HL-60 (cell line): ENCODE measurements around the gene UQCRH.
"Not testable (repeated sequence)": the region's sequence is repeated elsewhere in the genome, so short reads cannot be mapped to it uniquely, and the experiment has no call there.

Experiments
- DNase-seq, 2 experiments: peaks; one replicate each; pipeline ENCODE4 v3.0.0-alpha.2; 2010 to 2020; ENCODE audit warnings: low read depth in 1 of 2, low spot score in 1 of 2
- H3K27ac ChIP-seq: fragments of 250-450 bp; sonication (Bioruptor Pico); replicated peaks from 2 replicates; pipeline ENCODE4 v1.5.1; 2020; ENCODE audit warnings: mild to moderate bottlenecking, moderate library complexity
- H3K27me3 ChIP-seq: fragments of 250-450 bp; sonication (Bioruptor Pico); 2 replicates; pipeline ENCODE4 v1.5.1; 2021; ENCODE audit warnings: mild to moderate bottlenecking, moderate library complexity; ENCODE audit not compliant: insufficient read depth, poor library complexity, severe bottlenecking
- H3K4me3 ChIP-seq: replicated peaks from 2 replicates; pipeline ENCODE4 v1.5.1; 2011; ENCODE audit warnings: mild to moderate bottlenecking, control low read depth, low read length; ENCODE audit not compliant: insufficient read depth
- CTCF ChIP-seq: IDR thresholded peaks from one replicate; pipeline ENCODE4 v1.5.1; 2011; ENCODE audit warnings: low read length, control low read depth, inconsistent platforms; ENCODE audit not compliant: insufficient read depth
- GABPA ChIP-seq: IDR thresholded peaks from 2 replicates; pipeline ENCODE4 v1.6.1; 2012; ENCODE audit warnings: low read depth
- POLR2AphosphoS5 ChIP-seq: IDR thresholded peaks from 2 replicates; pipeline ENCODE4 v1.6.1; 2012; ENCODE audit warnings: low read depth
- REST ChIP-seq: IDR thresholded peaks from 2 replicates; pipeline ENCODE4 v1.6.1; 2012; ENCODE audit warnings: low read depth; ENCODE audit not compliant: insufficient replicate concordance
- SPI1 ChIP-seq: IDR thresholded peaks from 2 replicates; pipeline ENCODE4 v1.6.1; 2012; ENCODE audit warnings: low read depth, mild to moderate bottlenecking, borderline replicate concordance

The UQCRH gene

GRCh38 chr1:46322191-46322590, 18.7 kb downstream of the UQCRH start:
- not testable (repeated sequence) for H3K27ac ChIP-seq, DNase-seq, H3K4me3 ChIP-seq, H3K27me3 ChIP-seq

GRCh38 chr1:46325285-46326076, 22.0 kb downstream of the UQCRH start:
- not testable (repeated sequence) for H3K4me3 ChIP-seq, DNase-seq, H3K27ac ChIP-seq, H3K27me3 ChIP-seq

GRCh38 chr1:46328182-46328581, 24.7 kb downstream of the UQCRH start:
- DNase-seq, H3K4me3 ChIP-seq, H3K27me3 ChIP-seq, H3K27ac ChIP-seq: not testable (repeated sequence)

- DNase-seq, result peak in 1 of 2 experiments; percentile 34
- not testable (repeated sequence) for H3K27me3 ChIP-seq, H3K27ac ChIP-seq, H3K4me3 ChIP-seq
Measured at GRCh38 chr1:46329807-46330206, 26.3 kb downstream of the UQCRH start.

- H3K27me3 ChIP-seq, H3K4me3 ChIP-seq, H3K27ac ChIP-seq, DNase-seq: not testable (repeated sequence)
Measured at GRCh38 chr1:46330381-46330780, 26.9 kb downstream of the UQCRH start.

GRCh38 chr1:46331786-46332540, 28.5 kb downstream of the UQCRH start:
- H3K27me3 ChIP-seq, DNase-seq, H3K27ac ChIP-seq, H3K4me3 ChIP-seq: not testable (repeated sequence)

GRCh38 chr1:46333300-46334029, 30.0 kb downstream of the UQCRH start:
- TF ChIP-seq CTCF, result peak; percentile 50
- TF ChIP-seq SPI1, result no peak; the same call in 1 of the 2 replicates
- TF ChIP-seq GABPA, result no peak
- no peak for TF ChIP-seq POLR2AphosphoS5
- TF ChIP-seq REST, result no peak
- Histone ChIP-seq H3K4me3 (no peak overlapping the region), H3K27ac (no peak overlapping the region), H3K27me3 (no peaks in the 10 kb centered on the region)
- DNase-seq, result peak in 1 of 2 experiments; percentile 68
